Ascending aorta (tissue), 2 donors: Measurements from ENCODE around the gene FOXJ3. TPM values are rescaled to one million over a fixed set of nuclear protein-coding genes. Genes with fewer than 3 reads are reported as not detected.

Experiments
- DNase-seq, 2 donors: peaks; one replicate each; pipeline ENCODE4 v3.0.0-alpha.2; 2019; ENCODE audit warnings: low spot score in 2 of 2
- H3K27ac ChIP-seq, 2 donors: fragments of 200-600 bp; sonication (generic); one replicate each; pipeline ENCODE4 v1.5.1; 2016 to 2017; ENCODE audit warnings: mild to moderate bottlenecking in 1 of 2
- H3K27me3 ChIP-seq: fragments of 200-600 bp; sonication (generic); one replicate; pipeline ENCODE4 v1.5.1; 2017
- H3K36me3 ChIP-seq, 2 donors: fragments of 200-600 bp; sonication (generic); one replicate each; pipeline ENCODE4 v1.5.1; 2016
- H3K4me1 ChIP-seq, 2 donors: fragments of 200-600 bp; sonication (generic); one replicate each; pipeline ENCODE4 v1.5.1; 2016 to 2017; ENCODE audit warnings: mild to moderate bottlenecking in 1 of 2
- H3K4me3 ChIP-seq, 2 donors: fragments of 200-600 bp; sonication (generic); one replicate each; pipeline ENCODE4 v1.5.1; 2016 to 2017; ENCODE audit warnings: mild to moderate bottlenecking in 1 of 2
- H3K9me3 ChIP-seq, 2 donors: fragments of 200-600 bp; sonication (generic); one replicate each; pipeline ENCODE4 v1.5.1; 2016
- intact Hi-C: fragments of 100-400 bp; cut with DNase I; formaldehyde crosslinking; loops from one replicate; pipeline ENCODE4 v1.15.1; 2023
- total RNA-seq: library from RNA; depleted of rRNA; stranded (reverse); fragments of >200 nt; gene quantifications from one replicate; pipeline ENCODE4 v1.1.0, GENCODE V29; 2016
- TF ChIP-seq, protein P1 (sequence below), 3 experiments: fragments of 200-600 bp in 2 of 3; fragments of 450-650 bp in 1 of 3; sonication (generic) in 2 of 3; IDR thresholded peaks; one replicate each; pipeline ENCODE4 v1.5.1; 2016 to 2019; ENCODE audit warnings: antibody characterized with exemption in 3 of 3, mild to moderate bottlenecking in 1 of 3, moderate library complexity in 1 of 3

FOXJ3 gene
- total RNA-seq, 1 donor from 2014 or later: 62.8 TPM

DNA sequence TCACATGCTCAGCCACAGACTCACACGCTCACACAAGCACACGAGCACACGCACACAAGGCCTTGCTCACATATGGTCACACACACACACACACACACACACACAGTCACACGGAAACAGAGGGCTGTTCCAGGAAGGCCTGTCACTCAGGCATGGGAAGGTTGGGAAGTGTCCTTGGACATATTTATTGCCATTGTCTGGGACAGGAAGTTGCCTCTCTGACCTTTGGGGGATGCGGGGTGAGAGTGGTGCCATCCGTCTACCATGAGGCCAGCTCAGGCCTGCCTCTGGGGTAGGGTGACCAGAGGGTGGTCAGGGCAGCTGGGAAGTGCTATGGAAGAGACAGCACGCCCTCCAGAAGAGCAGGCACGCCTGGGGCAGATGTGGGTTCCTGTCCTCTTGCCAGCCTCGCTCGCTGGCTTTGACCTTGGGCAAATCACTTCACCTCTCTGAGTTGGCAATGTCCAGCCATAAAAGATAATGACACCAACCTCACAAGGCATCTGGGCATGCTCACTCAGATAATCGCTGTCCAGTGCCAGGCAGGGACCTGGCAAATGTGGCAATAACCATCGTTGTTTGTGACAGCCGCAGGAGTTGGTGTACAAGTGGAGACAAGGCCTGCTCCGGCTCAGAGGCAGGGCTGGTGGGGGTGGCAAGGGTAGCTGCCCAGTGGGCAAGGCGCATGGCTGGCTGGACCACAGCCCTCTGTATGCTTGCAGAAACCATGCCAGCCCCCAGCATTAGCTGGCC, 162.5 kb downstream of the FOXJ3 start:
- Histone ChIP-seq H3K27me3 (no peaks in the 10 kb centered on the region), H3K27ac (peak overlapping the region in 1 of 2 donors; percentile 7), H3K4me3 (no peak overlapping the region), H3K9me3 (no peaks in the 10 kb centered on the region), H3K36me3 (no peaks in the 10 kb centered on the region), H3K4me1 (peaks cover 0 to 15% of the 10 kb centered on the region in 2 donors)
- intact Hi-C loops: loop anchor here (2.0 to 10.0 kb wide), 2 partner anchors 162 to 598 kb away; partner anchors contain the start of gene FOXJ3
- TF ChIP-seq, protein P1, sequence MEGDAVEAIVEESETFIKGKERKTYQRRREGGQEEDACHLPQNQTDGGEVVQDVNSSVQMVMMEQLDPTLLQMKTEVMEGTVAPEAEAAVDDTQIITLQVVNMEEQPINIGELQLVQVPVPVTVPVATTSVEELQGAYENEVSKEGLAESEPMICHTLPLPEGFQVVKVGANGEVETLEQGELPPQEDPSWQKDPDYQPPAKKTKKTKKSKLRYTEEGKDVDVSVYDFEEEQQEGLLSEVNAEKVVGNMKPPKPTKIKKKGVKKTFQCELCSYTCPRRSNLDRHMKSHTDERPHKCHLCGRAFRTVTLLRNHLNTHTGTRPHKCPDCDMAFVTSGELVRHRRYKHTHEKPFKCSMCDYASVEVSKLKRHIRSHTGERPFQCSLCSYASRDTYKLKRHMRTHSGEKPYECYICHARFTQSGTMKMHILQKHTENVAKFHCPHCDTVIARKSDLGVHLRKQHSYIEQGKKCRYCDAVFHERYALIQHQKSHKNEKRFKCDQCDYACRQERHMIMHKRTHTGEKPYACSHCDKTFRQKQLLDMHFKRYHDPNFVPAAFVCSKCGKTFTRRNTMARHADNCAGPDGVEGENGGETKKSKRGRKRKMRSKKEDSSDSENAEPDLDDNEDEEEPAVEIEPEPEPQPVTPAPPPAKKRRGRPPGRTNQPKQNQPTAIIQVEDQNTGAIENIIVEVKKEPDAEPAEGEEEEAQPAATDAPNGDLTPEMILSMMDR (IDR thresholded peaks at IDR 0.05): no peak
- no peak for DNase-seq

DNA sequence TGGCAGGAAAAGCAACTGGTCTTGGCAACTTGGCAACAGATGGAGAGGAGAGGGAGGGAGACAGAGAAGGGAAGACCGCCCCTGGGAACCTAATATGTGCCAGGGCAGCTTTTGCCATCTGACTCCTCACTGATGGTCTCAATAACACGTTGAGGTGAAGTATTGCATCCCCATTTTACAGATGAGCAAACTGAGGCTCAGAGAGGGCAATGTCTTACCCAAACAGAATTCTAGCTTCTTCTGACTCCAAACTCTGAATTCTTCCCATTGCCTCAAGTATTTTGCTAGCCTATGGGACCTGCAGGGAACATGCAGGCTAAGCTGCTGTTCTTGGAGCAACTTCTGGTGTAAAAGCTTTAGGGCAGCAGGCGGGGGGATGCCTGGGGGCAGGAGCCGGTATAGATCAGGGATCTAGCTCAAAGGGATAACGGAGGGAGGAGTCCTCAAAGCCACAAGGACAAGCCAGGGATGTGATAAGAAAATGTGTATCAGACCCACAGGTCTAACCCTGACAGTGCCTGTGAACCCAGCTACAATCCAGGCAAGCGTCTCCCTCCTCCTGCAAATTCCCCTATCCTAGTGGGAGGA, 163.3 kb downstream of the FOXJ3 start:
- intact Hi-C loops: loop anchor here (2.0 to 10.0 kb wide), 2 partner anchors 163 to 597 kb away; partner anchors contain the start of gene FOXJ3
- TF ChIP-seq, protein P1 (IDR thresholded peaks at IDR 0.05): no peak
- no peak overlapping the region for H3K27ac ChIP-seq

DNA sequence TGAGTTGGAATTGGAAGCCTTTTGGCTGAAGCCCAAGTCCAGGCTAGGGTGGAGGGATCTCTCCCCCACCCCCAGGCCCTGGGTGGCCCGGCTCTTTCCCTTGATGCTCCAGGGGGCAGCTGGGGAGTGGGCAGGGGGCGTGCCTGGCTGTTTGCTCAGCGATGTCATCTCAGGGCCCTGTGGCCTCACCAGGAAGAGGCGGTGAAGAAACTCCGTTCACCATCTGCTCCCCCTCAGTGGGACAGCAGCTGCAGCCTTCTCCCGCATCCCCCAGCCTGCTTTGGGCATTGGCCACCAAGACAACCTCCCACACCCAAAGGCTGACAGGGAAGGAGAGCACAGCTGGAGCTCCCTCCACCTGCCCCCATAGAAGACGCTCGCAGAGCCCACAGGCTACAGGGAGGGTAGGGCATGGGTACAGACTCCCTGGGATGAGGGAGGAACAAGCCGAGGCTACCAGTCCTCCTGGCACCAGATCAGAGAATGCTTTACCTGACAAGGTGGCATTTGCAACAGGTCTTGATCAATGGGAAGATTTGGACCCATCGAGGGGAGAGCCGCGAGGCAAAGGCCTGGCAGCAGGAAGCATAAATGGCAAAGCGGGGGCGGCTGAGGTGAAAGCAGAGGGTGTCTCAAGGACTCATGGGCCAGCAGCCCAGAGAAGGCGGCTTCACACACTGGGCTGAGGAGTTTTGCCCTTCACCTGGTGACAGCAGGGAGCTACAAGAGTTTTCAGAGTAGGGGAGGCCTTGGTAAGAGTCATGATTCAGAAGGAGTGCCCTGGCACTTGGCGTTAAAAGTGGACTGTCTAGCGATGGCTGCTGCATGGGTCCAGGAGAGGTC, 164.0 kb downstream of the FOXJ3 start:
- Histone ChIP-seq H3K27ac (no peak overlapping the region), H3K36me3 (no peaks in the 10 kb centered on the region), H3K4me1 (peaks cover 0 to 8% of the 10 kb centered on the region in 2 donors), H3K9me3 (no peaks in the 10 kb centered on the region), H3K27me3 (no peaks in the 10 kb centered on the region), H3K4me3 (no peak overlapping the region)
- intact Hi-C loops: loop anchor here (10.0 kb wide), 1 partner anchor 164 kb away; the partner anchor contains the start of gene FOXJ3
- no peak for DNase-seq
- TF ChIP-seq, protein P1 (IDR thresholded peaks at IDR 0.05): no peak

More for the DNA sequence above, 163.3 kb downstream of the FOXJ3 start:
- H3K27me3 ChIP-seq: no peaks in the 10 kb centered on the region
- H3K36me3 ChIP-seq: no peaks in the 10 kb centered on the region
- H3K9me3 ChIP-seq: no peaks in the 10 kb centered on the region
- no peak overlapping the region for H3K4me3 ChIP-seq
- H3K4me1 ChIP-seq: peaks cover 0 to 8% of the 10 kb centered on the region in 2 donors
- DNase-seq: no peak

DNA sequence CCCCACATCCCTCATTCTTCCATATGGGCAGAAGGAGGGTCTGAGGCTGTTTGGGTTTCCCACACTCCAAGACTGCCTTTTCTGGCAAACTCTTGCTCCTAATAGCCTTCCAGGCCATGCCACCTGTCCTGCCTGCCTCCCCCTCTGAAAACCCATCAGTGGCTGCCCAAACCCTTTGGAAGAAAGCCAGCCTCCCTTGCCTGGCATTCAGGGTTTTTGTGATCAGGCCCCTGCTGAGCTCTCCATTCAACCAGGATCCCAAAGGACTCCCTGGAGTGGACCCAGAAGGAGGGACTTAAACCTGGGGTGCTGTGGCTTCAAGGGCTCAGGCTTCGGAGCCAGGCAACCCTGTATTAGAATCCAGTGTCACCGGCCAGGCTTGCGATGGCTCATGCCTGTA, 166.3 kb downstream of the FOXJ3 start:
- H3K9me3 ChIP-seq: no peaks in the 10 kb centered on the region
- intact Hi-C loops: no loop called here
- no peak for DNase-seq
- TF ChIP-seq, protein P1 (IDR thresholded peaks at IDR 0.05): no peak
- no peaks in the 10 kb centered on the region for H3K27me3 ChIP-seq
- H3K4me1 ChIP-seq: peaks cover 0 to 8% of the 10 kb centered on the region in 2 donors
- no peak overlapping the region for H3K27ac ChIP-seq
- no peaks in the 10 kb centered on the region for H3K36me3 ChIP-seq
- no peak overlapping the region for H3K4me3 ChIP-seq

DNA sequence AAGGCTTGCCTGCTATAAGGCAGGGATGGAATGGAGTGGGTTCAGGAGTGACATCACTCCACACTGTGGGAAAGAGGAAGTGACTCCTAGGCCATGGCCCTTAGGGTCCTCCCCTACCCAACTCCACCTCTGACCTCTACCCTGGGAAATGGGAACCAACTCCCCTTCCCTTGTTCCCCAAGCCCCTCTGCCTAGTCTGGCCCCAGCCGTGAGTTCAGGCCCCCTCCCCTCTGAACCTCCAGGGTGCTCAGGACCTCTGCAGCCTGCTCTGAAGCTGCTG, 166.7 kb downstream of the FOXJ3 start:
- TF ChIP-seq, protein P1 (IDR thresholded peaks at IDR 0.05): no peak
- DNase-seq: no peak
- intact Hi-C loops: no loop called here
- H3K4me1 ChIP-seq: peaks cover 0 to 6% of the 10 kb centered on the region in 2 donors
- no peaks in the 10 kb centered on the region for H3K27me3 ChIP-seq
- no peaks in the 10 kb centered on the region for H3K9me3 ChIP-seq
- no peak overlapping the region for H3K4me3 ChIP-seq
- no peak overlapping the region for H3K27ac ChIP-seq
- H3K36me3 ChIP-seq: no peaks in the 10 kb centered on the region
